PC-9 (cell line): Measurements from ENCODE around the gene MGLL.

ENCODE experiments used
- EZH2 ChIP-seq: fragments of 200-600 bp; sonication (generic); IDR thresholded peaks from 2 replicates; pipeline ENCODE4 v1.8.0; 2017; ENCODE audit warnings: antibody characterized with exemption, low read depth
- TF ChIP-seq, protein P1 (sequence below): fragments of 200-600 bp; sonication (generic); conservative IDR thresholded peaks from 2 replicates; pipeline ENCODE4 v1.6.1; 2017; ENCODE audit warnings: mixed run types, antibody characterized with exemption, mild to moderate bottlenecking, moderate library complexity

- TF ChIP-seq, protein P1, sequence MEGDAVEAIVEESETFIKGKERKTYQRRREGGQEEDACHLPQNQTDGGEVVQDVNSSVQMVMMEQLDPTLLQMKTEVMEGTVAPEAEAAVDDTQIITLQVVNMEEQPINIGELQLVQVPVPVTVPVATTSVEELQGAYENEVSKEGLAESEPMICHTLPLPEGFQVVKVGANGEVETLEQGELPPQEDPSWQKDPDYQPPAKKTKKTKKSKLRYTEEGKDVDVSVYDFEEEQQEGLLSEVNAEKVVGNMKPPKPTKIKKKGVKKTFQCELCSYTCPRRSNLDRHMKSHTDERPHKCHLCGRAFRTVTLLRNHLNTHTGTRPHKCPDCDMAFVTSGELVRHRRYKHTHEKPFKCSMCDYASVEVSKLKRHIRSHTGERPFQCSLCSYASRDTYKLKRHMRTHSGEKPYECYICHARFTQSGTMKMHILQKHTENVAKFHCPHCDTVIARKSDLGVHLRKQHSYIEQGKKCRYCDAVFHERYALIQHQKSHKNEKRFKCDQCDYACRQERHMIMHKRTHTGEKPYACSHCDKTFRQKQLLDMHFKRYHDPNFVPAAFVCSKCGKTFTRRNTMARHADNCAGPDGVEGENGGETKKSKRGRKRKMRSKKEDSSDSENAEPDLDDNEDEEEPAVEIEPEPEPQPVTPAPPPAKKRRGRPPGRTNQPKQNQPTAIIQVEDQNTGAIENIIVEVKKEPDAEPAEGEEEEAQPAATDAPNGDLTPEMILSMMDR: no peak
- no peak for TF ChIP-seq EZH2
Observed at GRCh38 chr3:127858521-127858920, 36.2 kb upstream of the MGLL start.
